Lower lobe of right lung (tissue), 2 donors: ENCODE measurements around the gene ZNF718. TPM values are rescaled to one million over a fixed set of nuclear protein-coding genes. Genes with fewer than 3 reads are reported as not detected.
"Not testable (repeated sequence)": the region's sequence is repeated elsewhere in the genome, so short reads cannot be mapped to it uniquely, and the experiment has no call there.

Experiments
- ATAC-seq, 2 donors: fragments of 200-7000 bp; cut with Tn5 transposase; one replicate each; pipeline ENCODE4 v1.9.1; 2020 to 2022; ENCODE audit warnings: mild to moderate bottlenecking in 2 of 2, moderate library complexity in 2 of 2
- DNase-seq: peaks from one replicate; pipeline ENCODE4 v3.0.0-alpha.2; 2020
- H3K27ac ChIP-seq: fragments of 200-600 bp; one replicate; pipeline ENCODE4 v1.8.0; 2022
- H3K27me3 ChIP-seq: fragments of 200-600 bp; one replicate; pipeline ENCODE4 v1.8.0; 2022; ENCODE audit warnings: low read depth
- H3K36me3 ChIP-seq: fragments of 200-600 bp; one replicate; pipeline ENCODE4 v1.8.0; 2022; ENCODE audit warnings: mild to moderate bottlenecking
- H3K4me1 ChIP-seq: fragments of 200-600 bp; one replicate; pipeline ENCODE4 v1.8.0; 2022
- H3K4me3 ChIP-seq: fragments of 200-600 bp; one replicate; pipeline ENCODE4 v1.8.0; 2022; ENCODE audit warnings: mild to moderate bottlenecking
- H3K9me3 ChIP-seq: fragments of 200-600 bp; one replicate; pipeline ENCODE4 v1.8.0; 2022
- intact Hi-C: fragments of 100-400 bp; cut with DNase I; formaldehyde crosslinking; loops from one replicate; pipeline ENCODE4 v1.11.0; 2022
- total RNA-seq: library from RNA; stranded (reverse); fragmentation: NEBNext Ultra II Directional; extraction: Animal tissue kit (Norgen Biotek cat#: 25700); gene quantifications from one replicate; pipeline ENCODE4 v1.2.1, GENCODE V29; 2021
- TF ChIP-seq, protein P1 (sequence below): fragments of 200-600 bp; IDR thresholded peaks from one replicate; pipeline ENCODE4 v1.8.0; 2022; ENCODE audit warnings: antibody characterized with exemption, mild to moderate bottlenecking
- donor health status: DM: no; HTN: yes; CAD: no; lungs with severe emphysema.

The ZNF718 gene
- total RNA-seq, 1 donor from 2014 or later = 9.8 TPM

GRCh38 chr4:188091-188490, 63.8 kb downstream of the ZNF718 start:
- DNase-seq = no peak
- no peaks in the 10 kb centered on the region for H3K27me3 ChIP-seq
- H3K4me1 ChIP-seq = no peaks in the 10 kb centered on the region
- no peak for ATAC-seq
- H3K9me3 ChIP-seq = peaks cover 89% of the 10 kb centered on the region
- TF ChIP-seq, protein P1, sequence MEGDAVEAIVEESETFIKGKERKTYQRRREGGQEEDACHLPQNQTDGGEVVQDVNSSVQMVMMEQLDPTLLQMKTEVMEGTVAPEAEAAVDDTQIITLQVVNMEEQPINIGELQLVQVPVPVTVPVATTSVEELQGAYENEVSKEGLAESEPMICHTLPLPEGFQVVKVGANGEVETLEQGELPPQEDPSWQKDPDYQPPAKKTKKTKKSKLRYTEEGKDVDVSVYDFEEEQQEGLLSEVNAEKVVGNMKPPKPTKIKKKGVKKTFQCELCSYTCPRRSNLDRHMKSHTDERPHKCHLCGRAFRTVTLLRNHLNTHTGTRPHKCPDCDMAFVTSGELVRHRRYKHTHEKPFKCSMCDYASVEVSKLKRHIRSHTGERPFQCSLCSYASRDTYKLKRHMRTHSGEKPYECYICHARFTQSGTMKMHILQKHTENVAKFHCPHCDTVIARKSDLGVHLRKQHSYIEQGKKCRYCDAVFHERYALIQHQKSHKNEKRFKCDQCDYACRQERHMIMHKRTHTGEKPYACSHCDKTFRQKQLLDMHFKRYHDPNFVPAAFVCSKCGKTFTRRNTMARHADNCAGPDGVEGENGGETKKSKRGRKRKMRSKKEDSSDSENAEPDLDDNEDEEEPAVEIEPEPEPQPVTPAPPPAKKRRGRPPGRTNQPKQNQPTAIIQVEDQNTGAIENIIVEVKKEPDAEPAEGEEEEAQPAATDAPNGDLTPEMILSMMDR = no peak
- H3K4me3 ChIP-seq = no peak overlapping the region
- intact Hi-C loops = no loop called here
- no peak overlapping the region for H3K27ac ChIP-seq
- H3K36me3 ChIP-seq = no peaks in the 10 kb centered on the region

GRCh38 chr4:195159-195558, 70.9 kb downstream of the ZNF718 start:
- H3K27me3 ChIP-seq, DNase-seq, H3K36me3 ChIP-seq, ATAC-seq, H3K4me1 ChIP-seq, H3K27ac ChIP-seq, H3K4me3 ChIP-seq, intact Hi-C loops: not testable (repeated sequence)
- H3K9me3 ChIP-seq = peaks cover 61% of the 10 kb centered on the region

DNA sequence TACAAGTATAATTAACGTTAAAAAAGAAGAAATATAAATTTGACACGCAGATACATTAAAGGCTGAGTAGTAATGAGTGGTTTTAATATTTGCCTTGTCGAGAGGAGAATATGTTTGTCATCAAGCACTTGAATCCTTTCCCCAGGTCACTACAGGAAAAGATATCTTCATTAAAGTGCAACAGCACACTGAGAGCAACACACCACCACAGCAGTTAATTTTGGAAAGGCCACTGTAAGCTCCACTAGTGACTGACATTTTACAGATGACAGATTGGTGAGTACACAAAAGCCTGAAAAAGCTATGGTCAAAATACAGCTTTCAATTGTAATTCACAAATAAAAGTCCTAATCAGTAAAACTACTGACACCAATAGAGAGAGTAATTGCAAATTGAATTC, 76.6 kb downstream of the ZNF718 start:
- DNase-seq (no peak), ATAC-seq (no peak)
- Histone ChIP-seq H3K27ac (no peak overlapping the region), H3K36me3 (no peaks in the 10 kb centered on the region), H3K4me3 (no peak overlapping the region), H3K27me3 (no peaks in the 10 kb centered on the region), H3K9me3 (peaks cover 55% of the 10 kb centered on the region), H3K4me1 (no peaks in the 10 kb centered on the region)
- intact Hi-C loops = no loop called here
- TF ChIP-seq, protein P1 = no peak

GRCh38 chr4:202822-203221, 78.5 kb downstream of the ZNF718 start:
- H3K4me1 ChIP-seq, DNase-seq, H3K4me3 ChIP-seq, H3K36me3 ChIP-seq, ATAC-seq, H3K27me3 ChIP-seq, intact Hi-C loops, H3K27ac ChIP-seq: not testable (repeated sequence)
- H3K9me3 ChIP-seq = peaks cover 46% of the 10 kb centered on the region

GRCh38 chr4:205097-205756, 80.9 kb downstream of the ZNF718 start:
- no peak overlapping the region for H3K4me3 ChIP-seq
- H3K4me1 ChIP-seq = no peaks in the 10 kb centered on the region
- no peak for DNase-seq
- peaks cover 34% of the 10 kb centered on the region for H3K9me3 ChIP-seq
- TF ChIP-seq, protein P1 = no peak
- intact Hi-C loops = no loop called here
- no peak overlapping the region for H3K27ac ChIP-seq
- H3K36me3 ChIP-seq = no peaks in the 10 kb centered on the region
- no peaks in the 10 kb centered on the region for H3K27me3 ChIP-seq
- ATAC-seq = peak in 1 of 2 donors; percentile 35

GRCh38 chr4:206054-206453, 81.8 kb downstream of the ZNF718 start:
- TF ChIP-seq, protein P1 = no peak

GRCh38 chr4:208416-209096, 84.3 kb downstream of the ZNF718 start:
- H3K4me1 ChIP-seq, intact Hi-C loops, H3K36me3 ChIP-seq, H3K27me3 ChIP-seq, H3K27ac ChIP-seq, H3K4me3 ChIP-seq, DNase-seq, ATAC-seq: not testable (repeated sequence)
- H3K9me3 ChIP-seq = peaks cover 14% of the 10 kb centered on the region

More at GRCh38 chr4:206054-206453, 81.8 kb downstream of the ZNF718 start:
- intact Hi-C loops = no loop called here
- Histone ChIP-seq H3K36me3 (no peaks in the 10 kb centered on the region), H3K9me3 (peaks cover 34% of the 10 kb centered on the region), H3K4me3 (no peak overlapping the region), H3K27ac (no peak overlapping the region), H3K27me3 (no peaks in the 10 kb centered on the region), H3K4me1 (no peaks in the 10 kb centered on the region)
- ATAC-seq (peak in 1 of 2 donors; percentile 30), DNase-seq (no peak)
